ENCODE measurements around the gene NOLC1. TPM values are rescaled to one million over a fixed set of nuclear protein-coding genes. Genes with fewer than 3 reads are reported as not detected.

Gene NOLC1
- total RNA-seq, 1 experiment from 2014 or later: 41.1 TPM

DNA sequence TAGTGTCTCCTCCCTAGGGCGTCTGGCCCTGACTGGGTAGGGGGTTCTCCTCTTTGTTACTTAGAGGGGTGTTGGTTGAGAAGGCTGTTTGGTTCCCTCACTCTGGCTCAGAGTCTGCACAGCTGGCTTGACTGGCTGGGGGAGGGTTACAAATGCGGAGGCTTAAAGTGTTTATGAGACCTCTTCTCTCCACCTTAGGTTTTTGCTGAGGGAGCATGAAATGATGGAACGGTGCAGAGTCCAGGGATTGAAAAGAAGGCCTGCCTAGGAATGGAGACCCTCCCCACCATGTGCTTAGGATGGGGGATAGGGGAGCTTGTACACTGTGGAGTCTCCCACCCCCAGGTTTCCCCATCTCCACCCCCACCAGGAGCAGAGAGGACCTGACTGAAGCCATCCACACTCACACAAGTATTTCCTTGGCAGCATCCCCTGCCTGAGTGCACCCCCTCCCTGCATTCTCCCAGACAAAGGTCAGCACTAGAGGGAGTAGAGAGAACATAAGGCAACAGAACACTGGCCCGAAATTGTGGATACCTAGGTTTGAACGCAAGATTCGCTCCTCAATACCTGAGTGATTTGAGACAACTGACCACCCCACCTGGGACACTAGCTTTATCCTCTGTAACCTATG is 30.3 kb upstream of the NOLC1 start:
- no peak for DNase-seq (ENCODE audit: low read depth)

DNA sequence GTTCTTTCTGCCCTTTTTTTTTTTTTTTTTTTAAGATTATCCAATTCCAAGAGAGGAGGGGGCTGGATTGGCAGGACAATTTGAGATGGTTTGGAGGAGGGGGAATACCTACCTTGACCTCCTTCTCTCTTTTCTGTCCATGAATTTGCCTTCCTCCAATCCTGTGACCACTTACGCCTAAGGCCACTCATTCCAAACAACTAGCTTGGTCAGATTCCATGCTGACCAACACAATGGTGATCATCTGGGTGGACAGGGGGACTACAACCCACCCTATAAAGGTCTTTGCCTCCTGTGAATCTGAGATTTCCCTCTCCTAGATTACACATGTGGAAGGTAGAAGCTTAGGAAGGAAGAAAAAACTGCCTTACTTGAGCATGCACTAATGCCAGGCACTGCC is 29.7 kb upstream of the NOLC1 start:
- no peak for DNase-seq (ENCODE audit: low read depth)

DNA sequence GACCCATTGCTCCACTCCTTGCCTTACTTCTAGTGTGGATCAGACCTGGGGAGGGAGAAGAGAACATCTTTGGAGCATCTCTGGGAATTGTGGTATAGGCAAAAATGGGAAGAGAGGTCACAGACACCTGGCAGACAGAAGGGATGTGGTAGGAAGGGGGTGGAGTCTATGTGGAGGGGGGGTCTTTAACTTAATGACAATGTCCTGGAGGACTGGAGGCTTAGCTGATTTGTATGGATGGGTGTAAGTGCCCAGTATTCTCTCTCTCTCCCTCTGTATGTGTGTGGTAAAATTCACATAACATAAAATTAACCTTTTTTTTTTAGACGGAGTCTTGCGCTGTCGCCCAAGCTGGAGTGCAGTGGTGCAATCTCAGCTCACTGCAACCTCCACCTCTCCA is 29.0 kb upstream of the NOLC1 start:
- no peak for DNase-seq (ENCODE audit: low read depth)

DNA sequence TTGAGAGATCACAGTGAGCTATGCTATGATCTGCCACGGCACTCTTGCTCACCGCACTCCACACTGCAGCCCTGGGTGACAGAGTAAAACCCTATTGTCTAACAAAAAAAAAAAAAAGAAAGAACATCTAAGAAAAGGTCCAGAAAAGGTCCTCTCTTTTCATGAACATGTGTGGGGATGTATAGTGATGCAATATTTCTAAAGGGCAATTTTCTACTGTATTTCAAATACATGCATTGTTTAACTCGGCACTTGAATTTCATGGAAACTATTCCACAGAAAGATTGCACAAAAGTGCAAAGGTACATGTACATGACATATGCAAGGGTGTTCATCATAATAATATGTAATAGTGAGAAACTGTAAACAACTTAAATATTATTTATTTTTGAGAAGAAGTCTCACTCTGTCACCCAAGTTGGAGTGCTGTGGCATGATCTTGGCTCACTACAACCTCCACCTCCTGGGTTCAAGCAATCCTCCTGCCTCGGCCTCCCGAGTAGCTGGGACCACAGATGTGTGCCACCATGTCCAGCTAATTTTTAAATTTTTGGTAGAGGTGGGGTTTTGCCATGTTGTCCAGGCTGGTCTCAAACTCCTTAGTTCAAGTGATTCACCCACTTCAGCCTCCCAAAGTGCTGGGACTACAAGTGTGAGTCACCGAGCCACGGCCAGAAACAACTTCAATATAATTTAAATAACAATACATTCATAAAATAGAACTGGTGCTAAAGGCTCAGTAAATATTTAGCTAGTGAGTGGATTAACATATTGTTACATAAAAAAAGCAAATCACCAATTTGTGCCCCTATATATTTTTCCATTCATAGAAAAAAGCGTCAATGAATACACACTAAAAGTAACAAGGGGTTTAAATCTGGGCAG is 20.7 kb upstream of the NOLC1 start:
- peak; percentile 29 for DNase-seq (ENCODE audit: low read depth)

DNA sequence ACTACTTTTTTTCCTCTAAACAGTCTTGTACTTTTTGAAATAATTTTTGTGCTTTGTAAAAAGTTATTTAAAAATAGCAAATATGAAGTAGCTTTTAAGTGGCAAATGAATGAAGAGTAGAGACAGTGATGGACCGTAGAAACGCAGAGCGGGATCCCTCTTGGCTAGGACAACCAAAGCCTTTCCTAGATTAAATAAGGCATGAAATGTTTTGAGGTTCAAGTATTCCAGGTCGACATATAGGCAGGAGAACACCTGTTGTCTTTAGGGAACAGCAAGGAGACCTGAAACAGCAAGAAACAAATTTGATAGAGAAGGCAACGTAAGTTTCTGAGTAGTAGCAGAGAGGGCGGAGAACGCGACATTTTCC is 20.0 kb upstream of the NOLC1 start:
- no peak for DNase-seq (ENCODE audit: low read depth)

DNA sequence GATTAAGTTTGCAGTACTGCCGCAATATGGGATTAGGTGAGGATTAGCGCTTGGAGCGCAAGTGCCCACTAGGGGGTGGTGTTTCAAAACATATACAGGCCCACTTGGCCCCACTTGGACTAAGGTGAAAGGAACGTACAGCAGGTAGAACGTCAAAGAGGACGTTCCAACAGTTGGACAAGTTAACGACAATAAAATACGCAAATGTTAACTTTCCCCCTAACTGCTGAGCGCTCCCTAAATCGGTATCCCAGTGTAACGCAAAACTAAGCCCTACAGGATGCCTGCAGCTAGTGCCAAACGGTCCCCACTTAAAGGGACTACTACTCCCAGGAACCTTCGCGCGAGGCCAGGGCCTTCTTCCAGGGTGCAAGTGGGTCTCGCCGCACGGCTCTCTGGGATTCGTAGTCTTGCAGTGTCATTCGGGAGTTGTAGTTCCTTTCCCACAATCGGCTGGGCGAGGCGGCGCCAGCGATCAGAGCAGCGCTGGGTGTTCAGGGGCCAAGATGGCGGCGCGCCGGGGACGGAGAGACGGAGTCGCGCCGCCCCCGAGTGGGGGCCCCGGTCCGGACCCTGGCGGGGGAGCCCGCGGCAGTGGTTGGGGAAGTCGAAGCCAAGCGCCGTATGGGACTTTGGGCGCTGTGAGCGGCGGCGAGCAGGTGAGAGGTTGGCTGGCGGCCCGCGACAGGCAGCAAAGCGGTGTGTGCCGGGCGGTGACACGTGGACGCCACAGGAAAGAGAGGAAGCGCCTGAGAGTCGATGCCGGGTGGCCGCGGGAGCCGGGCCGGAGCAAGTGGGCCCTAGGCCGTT is 19.4 kb upstream of the NOLC1 start, which contains the start of gene PPRC1:
Gene PPRC1, plus strand, starts transcription at position 478 of the 810 bp plus-strand sequence. Its CDS starts 29 bp downstream, at position 507.
- peak; percentile 98 for DNase-seq (ENCODE audit: low read depth)

DNA sequence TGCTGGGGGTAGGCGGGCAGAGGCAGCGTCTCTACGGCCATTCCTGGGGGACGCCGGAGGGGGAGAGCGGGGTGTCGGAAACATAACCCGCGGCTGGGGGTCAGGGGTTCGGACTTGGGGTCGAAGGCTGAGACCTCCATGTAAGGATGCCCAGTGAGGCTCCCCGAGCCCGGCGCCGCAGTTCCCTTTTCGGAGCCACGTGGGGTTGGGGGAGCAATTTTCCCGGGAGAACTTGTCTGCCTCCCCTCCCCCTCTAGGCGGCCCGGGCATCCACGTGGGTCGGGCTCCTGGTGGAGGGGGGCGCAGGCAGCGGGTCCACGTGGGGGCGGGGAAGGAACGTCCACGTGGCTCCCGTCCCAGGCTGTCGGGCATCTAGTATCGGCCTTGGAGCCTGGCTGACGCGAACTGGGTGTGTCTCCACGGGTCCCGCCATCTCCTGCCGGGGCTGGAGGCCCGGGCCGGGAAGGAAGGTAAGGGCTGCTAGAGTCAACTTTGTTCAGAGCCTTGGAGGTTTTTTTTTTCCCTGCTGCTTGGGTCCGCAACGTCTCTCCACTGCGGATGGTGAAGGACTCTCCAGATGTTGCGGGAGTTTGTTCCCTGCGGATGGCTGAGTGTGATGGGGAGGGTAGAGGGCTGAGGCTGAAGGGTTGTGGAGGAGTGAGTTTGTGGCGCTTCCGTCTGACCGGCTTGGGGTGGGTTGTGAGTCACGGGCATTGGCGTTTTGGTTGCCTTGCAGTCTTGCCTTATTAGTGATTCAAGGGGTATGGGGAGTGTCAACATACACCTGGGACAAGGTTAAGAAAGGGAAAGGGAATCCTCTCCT is 18.6 kb upstream of the NOLC1 start:
- DNase-seq (ENCODE audit: low read depth): peak; percentile 70

DNA sequence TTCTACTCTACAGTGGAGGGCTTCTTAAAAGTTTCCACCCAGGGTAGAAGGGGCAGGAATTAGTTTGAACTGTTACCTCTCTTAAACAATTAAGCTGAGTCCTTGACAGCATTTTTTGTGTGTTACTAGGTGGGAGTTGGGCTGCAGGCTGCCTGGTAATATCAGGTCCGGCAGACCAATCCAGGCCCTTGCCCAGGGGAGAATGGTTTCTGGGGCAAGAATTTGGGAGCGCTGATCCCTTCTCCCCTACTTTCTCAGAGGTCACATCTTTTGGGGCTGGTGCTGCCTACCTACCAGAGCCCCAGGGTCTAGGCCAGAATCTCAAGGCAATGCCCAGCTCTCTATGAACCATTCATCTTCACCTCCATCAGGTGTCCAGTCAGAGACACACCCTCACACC is 17.8 kb upstream of the NOLC1 start:
- DNase-seq (ENCODE audit: low read depth): no peak

DNA sequence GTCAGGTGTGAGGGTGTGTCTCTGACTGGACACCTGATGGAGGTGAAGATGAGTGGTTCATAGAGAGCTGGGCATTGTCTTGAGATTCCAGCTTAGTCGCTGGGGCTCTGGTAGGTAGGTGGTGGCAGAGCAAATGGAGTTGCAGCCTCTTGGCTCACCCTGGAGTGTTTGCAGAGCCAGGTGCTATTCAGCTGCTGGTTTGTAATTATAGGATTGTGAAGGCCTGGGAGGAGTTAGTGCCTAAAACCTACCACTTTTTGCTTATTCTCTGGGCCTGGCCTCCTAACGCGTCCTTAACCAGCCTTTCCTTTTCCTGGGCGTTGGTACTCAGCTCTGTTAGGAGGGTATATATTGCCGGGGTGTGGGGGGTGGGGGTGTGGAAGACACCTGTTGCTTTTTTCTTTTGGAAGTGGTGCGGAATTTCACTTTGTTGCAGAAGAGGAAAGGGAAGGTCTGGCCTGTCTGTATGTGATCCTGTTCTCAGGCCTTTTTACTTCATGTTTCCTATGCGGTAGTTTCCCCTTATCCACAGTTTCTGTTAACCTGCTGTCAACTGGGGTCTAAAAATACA is 16.1 kb upstream of the NOLC1 start:
- no peak for DNase-seq (ENCODE audit: low read depth)

DNA sequence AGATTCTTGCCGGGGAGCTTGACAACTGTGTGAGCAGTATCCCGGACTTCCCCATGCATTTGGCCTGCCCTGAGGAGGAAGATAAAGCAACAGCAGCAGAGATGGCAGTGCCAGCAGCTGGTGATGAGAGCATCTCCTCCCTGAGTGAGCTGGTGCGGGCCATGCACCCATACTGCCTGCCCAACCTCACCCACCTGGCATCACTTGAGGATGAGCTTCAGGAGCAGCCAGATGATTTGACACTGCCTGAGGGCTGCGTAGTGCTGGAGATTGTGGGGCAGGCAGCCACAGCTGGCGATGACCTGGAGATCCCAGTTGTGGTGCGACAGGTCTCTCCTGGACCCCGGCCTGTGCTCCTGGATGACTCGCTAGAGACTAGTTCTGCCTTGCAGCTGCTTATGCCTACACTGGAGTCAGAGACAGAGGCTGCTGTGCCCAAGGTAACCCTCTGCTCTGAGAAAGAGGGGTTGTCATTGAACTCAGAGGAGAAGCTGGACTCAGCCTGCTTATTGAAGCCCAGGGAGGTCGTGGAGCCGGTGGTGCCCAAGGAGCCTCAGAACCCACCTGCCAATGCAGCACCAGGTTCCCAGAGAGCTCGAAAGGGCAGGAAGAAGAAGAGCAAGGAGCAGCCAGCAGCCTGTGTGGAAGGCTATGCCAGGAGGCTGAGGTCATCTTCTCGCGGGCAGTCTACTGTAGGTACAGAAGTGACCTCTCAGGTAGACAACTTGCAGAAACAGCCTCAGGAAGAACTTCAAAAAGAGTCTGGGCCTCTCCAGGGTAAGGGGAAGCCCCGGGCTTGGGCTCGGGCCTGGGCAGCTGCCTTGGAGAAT is 12.7 kb upstream of the NOLC1 start:
- no peak for DNase-seq (ENCODE audit: low read depth)

DNA sequence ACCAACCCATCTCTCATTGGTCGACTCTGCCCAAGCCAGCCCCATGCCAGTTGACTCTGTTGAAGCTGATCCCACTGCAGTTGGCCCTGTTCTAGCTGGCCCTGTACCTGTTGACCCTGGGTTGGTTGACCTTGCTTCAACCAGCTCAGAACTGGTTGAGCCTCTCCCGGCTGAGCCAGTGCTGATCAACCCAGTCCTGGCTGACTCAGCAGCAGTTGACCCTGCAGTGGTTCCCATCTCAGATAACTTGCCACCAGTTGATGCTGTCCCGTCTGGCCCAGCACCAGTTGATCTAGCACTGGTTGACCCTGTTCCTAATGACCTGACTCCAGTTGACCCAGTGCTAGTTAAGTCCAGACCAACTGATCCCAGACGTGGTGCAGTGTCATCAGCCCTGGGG is 12.0 kb upstream of the NOLC1 start:
- DNase-seq (ENCODE audit: low read depth): no peak

DNA sequence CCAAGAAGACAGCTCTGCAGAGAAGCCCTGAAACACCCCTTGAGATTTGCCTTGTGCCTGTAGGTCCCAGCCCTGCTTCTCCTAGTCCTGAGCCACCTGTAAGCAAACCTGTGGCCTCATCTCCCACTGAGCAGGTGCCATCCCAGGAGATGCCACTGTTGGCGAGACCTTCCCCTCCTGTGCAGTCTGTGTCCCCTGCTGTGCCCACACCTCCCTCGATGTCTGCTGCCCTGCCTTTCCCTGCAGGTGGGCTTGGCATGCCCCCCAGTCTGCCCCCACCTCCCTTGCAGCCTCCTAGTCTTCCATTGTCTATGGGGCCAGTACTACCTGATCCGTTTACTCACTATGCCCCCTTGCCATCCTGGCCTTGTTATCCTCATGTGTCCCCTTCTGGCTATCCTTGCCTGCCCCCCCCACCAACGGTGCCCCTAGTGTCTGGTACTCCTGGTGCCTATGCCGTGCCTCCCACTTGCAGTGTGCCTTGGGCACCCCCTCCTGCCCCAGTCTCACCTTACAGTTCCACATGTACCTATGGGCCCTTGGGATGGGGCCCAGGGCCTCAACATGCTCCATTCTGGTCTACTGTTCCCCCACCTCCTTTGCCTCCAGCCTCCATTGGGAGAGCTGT is 11.2 kb upstream of the NOLC1 start:
- DNase-seq (ENCODE audit: low read depth): no peak

DNA sequence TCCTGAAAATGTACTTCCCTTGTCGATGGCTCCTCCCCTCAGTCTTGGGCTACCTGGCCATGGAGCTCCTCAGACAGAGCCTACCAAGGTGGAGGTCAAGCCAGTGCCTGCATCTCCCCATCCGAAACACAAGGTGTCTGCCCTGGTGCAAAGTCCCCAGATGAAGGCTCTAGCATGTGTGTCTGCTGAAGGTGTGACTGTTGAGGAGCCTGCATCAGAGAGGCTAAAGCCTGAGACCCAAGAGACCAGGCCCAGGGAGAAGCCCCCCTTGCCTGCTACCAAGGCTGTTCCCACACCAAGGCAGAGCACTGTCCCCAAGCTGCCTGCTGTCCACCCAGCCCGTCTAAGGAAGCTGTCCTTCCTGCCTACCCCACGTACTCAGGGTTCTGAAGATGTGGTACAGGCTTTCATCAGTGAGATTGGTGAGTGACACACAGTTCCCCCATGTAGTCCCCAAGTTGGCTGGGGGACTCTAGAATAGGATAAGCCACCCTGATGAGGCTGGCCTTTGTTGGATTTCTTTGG is 10.5 kb upstream of the NOLC1 start:
- DNase-seq (ENCODE audit: low read depth): no peak

DNA sequence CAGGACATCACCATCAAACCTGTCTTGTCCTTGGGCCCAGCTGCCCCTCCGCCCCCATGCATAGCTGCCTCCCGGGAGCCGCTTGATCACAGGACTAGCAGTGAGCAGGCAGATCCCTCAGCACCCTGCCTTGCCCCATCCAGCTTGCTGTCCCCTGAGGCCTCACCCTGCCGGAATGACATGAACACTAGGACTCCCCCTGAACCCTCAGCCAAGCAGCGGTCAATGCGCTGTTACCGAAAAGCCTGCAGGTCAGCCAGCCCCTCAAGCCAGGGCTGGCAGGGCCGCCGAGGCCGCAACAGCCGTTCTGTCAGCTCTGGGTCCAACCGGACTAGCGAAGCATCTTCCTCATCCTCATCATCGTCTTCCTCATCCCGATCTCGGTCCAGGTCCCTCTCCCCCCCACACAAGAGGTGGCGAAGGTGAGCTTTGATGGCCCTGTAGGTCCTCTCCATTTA is 5.2 kb upstream of the NOLC1 start:
- no peak for DNase-seq (ENCODE audit: low read depth)

DNA sequence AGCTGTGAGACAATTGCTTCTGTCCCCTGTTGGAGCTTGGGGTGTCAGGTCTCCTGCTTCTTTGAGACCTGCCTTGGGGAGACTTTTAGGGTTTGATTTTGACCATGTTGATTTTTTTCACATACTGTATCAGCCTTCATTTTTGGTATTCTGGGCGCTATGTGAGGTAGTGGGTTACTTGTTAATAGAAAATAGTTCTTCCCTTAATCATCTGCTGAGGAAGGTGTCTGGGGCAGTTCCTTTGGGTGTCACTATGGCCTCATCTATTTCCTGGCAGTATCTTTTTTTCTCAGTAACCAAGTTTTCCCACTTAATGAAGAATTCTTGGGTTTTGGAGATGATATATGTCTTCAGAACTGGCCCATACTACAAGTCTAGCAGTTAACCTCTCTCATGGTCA is 4.6 kb upstream of the NOLC1 start:
- DNase-seq (ENCODE audit: low read depth): no peak

DNA sequence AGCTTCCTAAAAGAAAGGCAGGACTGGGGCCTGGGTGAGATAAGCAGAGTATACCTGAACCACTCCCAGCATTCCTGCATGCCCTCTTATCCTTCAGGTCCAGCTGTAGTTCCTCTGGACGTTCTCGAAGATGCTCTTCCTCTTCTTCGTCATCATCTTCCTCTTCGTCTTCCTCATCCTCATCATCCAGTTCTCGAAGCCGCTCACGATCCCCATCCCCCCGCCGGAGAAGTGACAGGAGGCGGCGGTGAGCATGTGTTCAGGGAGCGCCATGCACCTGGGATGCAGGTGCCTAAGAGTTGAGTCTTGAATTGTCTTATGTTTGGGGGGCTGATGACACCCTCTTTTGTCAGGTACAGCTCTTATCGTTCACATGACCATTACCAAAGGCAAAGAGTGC is 3.9 kb upstream of the NOLC1 start:
- no peak for DNase-seq (ENCODE audit: low read depth)

DNA sequence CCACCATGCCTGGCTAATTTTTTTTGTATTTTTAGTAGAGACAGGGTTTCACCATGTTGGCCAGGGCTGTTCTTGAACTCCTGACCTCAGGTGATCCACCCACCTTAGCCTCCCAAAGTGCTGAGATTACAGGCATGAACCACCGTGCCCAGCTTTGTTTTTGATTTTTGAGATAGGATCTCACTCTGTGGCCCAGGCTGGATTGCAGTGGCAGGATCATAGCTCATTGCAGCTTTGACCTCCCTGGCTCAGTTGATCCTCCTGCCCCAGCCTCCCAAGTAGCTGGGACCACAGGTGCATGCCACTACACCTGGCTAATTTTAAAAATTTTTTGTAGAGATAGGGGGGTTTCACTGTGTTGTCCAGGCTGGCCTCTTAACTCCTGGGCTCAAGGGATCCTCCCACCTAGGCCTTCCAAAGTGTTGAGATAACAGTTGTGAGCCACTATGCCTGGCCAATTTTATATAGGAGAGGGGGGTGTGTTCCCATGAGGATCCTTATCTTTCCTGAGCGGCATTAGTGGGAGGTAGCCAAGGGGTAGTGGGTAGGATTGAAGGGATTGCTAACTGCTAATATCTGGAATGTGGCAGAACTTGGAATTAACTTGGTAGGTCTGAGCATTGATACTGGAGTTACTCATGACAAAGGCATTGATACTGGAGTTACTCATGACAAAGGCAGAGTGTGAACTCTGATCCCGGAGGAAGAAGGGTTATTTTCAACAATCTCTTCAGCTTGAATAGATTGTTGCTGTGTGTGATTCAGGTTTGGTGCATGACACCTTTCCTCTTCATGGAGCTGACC is 1.0 kb upstream of the NOLC1 start:
- peak; percentile 52 for DNase-seq (ENCODE audit: low read depth)

DNA sequence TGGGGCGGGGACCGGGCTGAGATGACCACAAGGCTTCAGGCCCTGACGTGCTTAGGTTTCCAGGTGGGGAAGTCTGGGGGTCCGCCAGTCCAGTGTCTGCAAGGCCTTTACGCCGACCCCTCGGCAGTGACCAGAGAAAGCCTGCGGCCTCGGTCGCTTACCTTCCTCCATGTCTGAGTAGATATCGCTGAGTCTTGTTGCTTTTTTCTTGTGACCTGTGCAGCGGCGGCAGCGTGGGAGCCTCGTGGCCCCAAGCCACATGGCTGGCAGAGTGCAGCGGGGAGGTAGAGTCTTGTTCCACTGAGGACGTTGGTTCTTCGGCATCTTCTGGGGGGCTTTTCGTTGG is 329 bp downstream of the NOLC1 start:
- no peak for DNase-seq (ENCODE audit: low read depth)

Measured in RPMI7951 (cell line).